ENCODE results near the gene CPSF2.
"Not testable (repeated sequence)": the region's sequence is repeated elsewhere in the genome, so short reads cannot be mapped to it uniquely, and the experiment has no call there.

The CPSF2 gene

GRCh38 chr14:92160619-92161018 lies 38.9 kb downstream of the CPSF2 start:
- no peak for DNase-seq

- no peak for DNase-seq
Observed at GRCh38 chr14:92161521-92161920, 39.8 kb downstream of the CPSF2 start.

- no peak for DNase-seq
Observed at GRCh38 chr14:92164958-92165357, 43.2 kb downstream of the CPSF2 start.

GRCh38 chr14:92173668-92174067 lies 51.9 kb downstream of the CPSF2 start:
- DNase-seq: no peak

GRCh38 chr14:92175811-92176210 lies 54.0 kb downstream of the CPSF2 start:
- DNase-seq: no peak

- no peak for DNase-seq
Observed at GRCh38 chr14:92176476-92176875, 54.7 kb downstream of the CPSF2 start.

- not testable (repeated sequence) for DNase-seq
Observed at GRCh38 chr14:92179178-92179577, 57.4 kb downstream of the CPSF2 start.

- DNase-seq: no peak
Observed at GRCh38 chr14:92185559-92185958, 63.8 kb downstream of the CPSF2 start.

GRCh38 chr14:92187616-92188015 lies 65.8 kb downstream of the CPSF2 start:
- not testable (repeated sequence) for DNase-seq

GRCh38 chr14:92190768-92191167 lies 69.0 kb downstream of the CPSF2 start:
- no peak for DNase-seq

GRCh38 chr14:92198804-92199203 lies 77.0 kb downstream of the CPSF2 start:
- no peak for DNase-seq

GRCh38 chr14:92199763-92200162 lies 78.0 kb downstream of the CPSF2 start:
- DNase-seq: no peak

GRCh38 chr14:92203116-92203515 lies 81.3 kb downstream of the CPSF2 start:
- DNase-seq: no peak

GRCh38 chr14:92204792-92205191 lies 83.0 kb downstream of the CPSF2 start:
- no peak for DNase-seq

- no peak for DNase-seq
Observed at GRCh38 chr14:92207012-92207927, 85.5 kb downstream of the CPSF2 start.

GRCh38 chr14:92207928-92208265 lies 86.1 kb downstream of the CPSF2 start:
- DNase-seq: no peak

- no peak for DNase-seq
Observed at GRCh38 chr14:92209141-92209540, 87.4 kb downstream of the CPSF2 start.

GRCh38 chr14:92213125-92213524 lies 91.4 kb downstream of the CPSF2 start:
- DNase-seq: not testable (repeated sequence)

- DNase-seq: no peak
Observed at GRCh38 chr14:92215579-92215978, 93.8 kb downstream of the CPSF2 start.

- DNase-seq: no peak
Observed at GRCh38 chr14:92217936-92218335, 96.2 kb downstream of the CPSF2 start.
